GM12801 (cell line): ENCODE data around the gene UBXN11.

ENCODE experiments used
- TF ChIP-seq, protein P1 (sequence below): IDR thresholded peaks from one replicate; pipeline ENCODE4 v1.5.1; 2011; ENCODE audit warnings: control low read depth; ENCODE audit not compliant: insufficient read length; ENCODE audit errors: extremely low read depth

The UBXN11 gene

DNA sequence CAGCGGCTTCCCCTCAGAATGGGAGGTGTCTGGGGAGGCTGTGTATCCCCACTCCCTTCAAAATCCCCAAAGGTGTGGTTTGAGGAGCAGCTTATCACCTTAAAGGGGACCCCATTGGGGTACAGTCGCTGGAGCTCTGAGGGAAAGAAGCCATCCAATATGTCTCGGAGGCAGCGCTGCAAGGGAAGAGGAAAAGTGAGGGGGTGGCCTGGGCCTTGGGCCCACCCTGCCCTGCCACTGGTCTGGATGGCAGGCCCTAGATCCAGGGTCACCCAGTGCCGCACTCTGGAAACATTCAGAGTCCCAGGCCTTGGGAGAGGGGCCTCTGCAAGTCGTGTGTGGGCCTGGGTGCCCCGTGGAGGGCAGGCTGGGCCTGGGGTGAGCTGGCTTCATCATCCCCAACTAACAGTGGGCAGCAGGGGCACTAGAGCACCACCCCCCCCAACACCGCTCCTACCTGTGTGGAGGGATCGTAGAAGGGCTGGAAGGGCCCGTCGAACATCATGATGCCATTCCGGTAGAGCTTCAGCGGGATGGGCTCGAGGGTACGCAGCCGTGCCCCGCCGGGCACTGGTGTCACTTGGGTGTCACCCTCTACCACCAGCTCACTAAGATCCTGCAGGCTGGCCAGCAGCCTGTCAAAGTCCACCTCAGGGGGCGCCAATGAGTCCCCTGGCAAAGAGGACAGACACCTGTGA is 20.9 kb downstream of the UBXN11 start:
- TF ChIP-seq, protein P1, sequence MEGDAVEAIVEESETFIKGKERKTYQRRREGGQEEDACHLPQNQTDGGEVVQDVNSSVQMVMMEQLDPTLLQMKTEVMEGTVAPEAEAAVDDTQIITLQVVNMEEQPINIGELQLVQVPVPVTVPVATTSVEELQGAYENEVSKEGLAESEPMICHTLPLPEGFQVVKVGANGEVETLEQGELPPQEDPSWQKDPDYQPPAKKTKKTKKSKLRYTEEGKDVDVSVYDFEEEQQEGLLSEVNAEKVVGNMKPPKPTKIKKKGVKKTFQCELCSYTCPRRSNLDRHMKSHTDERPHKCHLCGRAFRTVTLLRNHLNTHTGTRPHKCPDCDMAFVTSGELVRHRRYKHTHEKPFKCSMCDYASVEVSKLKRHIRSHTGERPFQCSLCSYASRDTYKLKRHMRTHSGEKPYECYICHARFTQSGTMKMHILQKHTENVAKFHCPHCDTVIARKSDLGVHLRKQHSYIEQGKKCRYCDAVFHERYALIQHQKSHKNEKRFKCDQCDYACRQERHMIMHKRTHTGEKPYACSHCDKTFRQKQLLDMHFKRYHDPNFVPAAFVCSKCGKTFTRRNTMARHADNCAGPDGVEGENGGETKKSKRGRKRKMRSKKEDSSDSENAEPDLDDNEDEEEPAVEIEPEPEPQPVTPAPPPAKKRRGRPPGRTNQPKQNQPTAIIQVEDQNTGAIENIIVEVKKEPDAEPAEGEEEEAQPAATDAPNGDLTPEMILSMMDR = no peak

- TF ChIP-seq, protein P1 = no peak
Measured at GRCh38 chr1:26284597-26285347, 21.7 kb downstream of the UBXN11 start.

DNA sequence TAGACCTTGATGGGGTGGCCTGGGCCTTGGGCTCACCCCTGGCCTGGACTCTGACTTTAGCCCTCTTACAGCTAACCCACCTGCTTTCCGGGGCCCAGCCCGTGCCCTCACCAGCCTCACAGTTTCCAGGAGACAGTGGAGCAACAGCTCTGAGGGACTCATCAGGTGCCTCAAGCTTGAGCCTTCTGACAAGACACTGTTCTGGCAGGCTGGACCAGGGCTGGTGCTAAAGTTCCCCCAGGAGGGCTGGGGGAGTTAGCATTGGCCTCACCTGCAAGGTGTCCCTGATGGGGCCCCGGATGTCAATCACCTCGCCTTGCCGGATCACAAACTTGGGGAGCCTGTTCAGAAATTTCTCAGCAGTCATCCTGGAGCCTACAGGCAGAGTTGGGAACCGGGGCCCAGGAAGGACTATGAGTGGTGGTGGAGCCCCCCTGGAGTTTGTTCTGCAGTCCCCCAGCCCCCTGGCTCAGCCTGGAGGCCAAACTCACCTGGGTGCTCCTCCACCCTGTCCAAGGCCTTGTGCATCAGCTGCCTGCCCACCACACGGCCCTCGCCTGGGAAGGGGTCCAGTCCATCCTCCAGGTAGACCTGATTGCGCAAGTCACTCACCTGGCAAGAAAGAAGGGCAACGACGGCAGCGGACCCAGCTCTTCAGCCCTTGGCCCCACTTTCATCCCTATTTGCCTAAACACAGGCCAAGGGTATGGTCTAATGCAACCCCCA is 22.4 kb downstream of the UBXN11 start:
- TF ChIP-seq, protein P1 = no peak

DNA sequence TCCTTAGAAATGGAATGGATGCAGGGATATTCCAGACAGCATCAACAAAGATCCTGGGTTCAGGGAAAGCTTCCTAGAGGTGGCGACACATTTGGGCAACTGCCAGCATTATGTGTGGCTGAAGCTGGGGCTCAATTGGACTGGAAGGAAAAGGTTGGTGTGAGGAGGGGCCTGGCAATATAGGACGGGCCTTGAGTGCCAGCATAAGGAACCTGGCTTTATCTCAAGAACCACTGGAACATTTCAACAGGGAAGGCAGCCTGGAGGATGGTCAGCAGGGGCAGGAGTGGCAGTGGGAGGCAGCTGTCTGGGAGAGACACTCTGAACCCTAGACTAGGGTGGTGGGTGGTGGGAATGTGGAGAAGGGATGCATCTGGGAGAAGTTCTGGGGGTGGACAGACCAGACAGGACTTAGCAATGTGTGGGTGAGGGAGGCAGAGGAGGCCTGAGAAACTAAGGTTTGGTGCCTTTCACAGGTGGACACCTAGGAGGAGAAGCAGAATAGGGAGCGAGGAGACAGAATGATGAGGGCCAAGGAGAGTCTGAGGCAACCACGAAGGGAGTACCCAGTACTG is 23.1 kb downstream of the UBXN11 start:
- TF ChIP-seq, protein P1 = no peak

- TF ChIP-seq, protein P1 = no peak
Measured at GRCh38 chr1:26282401-26282918, 24.0 kb downstream of the UBXN11 start.

DNA sequence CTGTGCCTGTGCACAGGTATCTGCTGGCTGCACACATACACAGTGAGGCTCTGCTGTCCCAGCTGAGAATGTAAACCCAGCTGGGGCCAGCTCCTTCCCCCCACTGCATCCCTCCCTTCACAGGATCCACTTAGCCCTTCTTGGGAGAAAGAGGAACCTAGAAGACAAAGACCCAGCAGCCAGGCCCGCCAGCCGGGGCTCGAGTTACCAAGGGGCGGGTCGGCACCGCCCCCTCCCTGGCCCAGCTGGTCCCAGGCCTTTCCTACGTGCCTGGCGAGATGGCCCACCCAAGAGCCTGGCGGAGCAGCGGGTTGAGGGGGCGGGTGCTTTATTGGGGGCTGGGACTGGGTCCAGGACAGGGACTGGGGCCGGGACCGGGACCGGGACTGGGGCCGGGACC is 24.5 kb downstream of the UBXN11 start:
- TF ChIP-seq, protein P1 = no peak
